ENCODE results near the gene OR2D2.
"Not testable (repeated sequence)": the region's sequence is repeated elsewhere in the genome, so short reads cannot be mapped to it uniquely, and the experiment has no call there.

Gene OR2D2

DNA sequence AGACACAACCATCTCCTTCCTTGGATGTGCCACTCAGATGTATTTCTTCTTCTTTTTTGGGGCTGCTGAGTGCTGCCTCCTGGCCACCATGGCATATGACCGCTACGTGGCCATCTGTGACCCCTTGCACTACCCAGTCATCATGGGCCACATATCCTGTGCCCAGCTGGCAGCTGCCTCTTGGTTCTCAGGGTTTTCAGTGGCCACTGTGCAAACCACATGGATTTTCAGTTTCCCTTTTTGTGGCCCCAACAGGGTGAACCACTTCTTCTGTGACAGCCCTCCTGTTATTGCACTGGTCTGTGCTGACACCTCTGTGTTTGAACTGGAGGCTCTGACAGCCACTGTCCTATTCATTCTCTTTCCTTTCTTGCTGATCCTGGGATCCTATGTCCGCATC, 15.4 kb downstream of the OR2D2 start:
- no peak for DNase-seq

DNA sequence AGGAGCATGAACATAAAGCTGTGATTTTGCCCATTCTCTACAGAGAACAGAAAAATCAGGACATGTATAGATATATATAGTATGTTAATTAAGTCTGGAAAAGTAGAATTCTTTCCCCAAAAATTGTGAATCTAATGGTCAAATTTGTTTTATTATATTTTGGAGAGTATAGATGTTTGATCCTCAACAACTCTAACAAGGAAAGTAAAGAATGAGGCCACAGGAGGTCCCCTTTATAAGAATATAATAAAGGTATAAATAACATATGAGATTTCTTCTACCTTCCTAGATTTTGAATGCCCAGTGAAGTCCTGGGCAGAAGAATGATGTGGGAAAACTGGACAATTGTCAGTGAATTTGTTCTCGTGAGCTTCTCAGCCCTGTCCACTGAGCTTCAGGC, 16.0 kb downstream of the OR2D2 start, which contains the start of gene OR10A4:
Gene OR10A4, plus strand, starts transcription at position 301 of the 400 bp plus-strand sequence. Its CDS starts 23 bp downstream, at position 324.
- no peak for DNase-seq

DNA sequence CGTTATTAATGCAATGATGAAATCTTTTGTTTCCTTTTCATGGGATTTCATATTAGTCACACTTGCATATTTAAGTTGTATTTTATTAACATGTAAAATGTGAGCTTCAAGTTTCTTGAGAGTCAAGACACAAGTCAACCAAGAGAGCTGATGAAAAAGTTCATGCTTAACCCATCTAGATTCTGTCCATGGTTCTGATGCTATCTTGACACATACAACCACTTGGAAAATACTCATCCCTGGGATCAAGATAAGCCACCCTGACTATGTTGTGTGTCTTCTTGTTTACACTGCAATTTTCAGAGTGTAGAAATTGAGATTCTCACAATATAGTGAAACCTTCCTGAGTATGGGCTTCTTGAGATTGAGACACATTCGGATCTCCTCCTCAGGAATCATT, 16.5 kb downstream of the OR2D2 start:
- no peak for DNase-seq

DNA sequence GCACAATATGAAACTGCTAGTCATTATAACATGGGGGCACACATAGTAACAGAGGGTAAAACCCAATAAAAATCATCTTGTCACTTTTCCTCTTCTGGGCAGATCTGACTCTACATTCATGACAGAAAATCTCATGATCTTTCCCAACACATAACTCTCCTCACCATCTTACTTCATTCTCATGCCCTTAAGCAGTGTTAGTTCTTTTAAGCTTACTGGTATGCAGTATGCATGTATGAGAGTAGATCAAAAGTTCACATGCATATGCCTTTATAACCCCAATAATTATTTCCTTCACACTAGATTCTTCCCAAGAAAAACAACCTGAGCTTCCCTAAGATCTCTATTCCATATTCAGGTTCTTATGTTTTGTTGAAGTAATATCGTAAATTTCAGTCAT, 21.0 kb downstream of the OR2D2 start:
- no peak for DNase-seq

DNA sequence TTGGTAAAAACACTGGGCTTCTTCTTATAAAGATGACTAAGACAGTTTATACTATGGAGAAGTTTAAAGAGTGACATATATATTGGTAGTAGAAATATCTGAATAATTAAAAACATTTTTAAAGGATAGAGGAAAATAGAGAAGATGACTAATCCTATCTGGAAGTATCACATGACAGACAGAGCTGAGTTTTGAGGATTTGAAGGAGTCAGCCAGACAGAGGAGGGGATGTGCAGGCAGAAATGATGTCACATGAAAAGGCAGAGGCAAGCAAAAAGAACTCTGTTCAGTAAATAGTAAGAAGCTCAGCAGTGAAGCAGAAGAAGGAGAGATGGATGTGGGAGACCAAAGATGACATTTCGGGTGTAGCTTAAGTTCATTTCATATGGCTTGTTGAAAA, 27.9 kb downstream of the OR2D2 start:
- DNase-seq = no peak

DNA sequence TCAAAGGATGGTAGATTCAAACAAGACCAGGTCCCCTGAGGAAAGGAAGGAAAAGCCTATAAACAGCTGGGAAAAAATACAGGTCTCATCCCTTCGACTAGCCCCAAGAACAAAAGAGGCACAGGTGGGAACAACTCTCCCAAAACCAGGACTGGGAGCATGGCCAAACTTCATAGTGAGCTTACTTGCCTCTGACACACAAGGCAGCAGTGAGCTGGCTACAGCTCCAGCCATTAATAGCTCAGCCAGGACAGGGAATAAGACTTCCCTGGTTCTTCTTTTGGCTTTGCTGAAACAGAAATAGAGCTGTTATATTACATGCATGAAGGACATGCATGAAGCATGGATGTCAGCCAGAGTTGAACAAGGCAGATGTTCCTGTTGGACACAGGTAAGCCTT, 29.3 kb downstream of the OR2D2 start, which contains the start of gene OR10A2:
Gene OR10A2, plus strand, starts transcription at position 97 of the 400 bp plus-strand sequence. CDS start 6,698 bp downstream, outside the sequence.
- DNase-seq = no peak

DNA sequence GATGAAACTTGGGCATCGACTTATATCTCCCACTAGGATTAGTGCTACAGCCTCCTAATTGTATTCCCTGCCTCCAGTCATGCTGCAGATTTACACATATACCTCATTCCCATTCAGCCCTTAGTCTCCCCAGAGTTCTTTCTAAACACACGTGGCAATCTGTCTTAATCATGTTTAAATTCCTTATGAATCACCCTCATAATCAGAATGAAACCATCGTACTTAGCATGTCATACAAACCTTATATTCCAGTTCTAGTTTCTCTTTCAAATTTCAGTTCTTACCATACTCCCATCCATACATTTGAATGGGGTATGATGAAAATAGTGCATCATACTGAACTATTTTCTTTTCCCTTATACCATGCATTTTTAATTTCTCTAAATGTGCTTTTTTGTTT, 35.4 kb downstream of the OR2D2 start:
- DNase-seq = peak in 1 of 5 donors; percentile 39

DNA sequence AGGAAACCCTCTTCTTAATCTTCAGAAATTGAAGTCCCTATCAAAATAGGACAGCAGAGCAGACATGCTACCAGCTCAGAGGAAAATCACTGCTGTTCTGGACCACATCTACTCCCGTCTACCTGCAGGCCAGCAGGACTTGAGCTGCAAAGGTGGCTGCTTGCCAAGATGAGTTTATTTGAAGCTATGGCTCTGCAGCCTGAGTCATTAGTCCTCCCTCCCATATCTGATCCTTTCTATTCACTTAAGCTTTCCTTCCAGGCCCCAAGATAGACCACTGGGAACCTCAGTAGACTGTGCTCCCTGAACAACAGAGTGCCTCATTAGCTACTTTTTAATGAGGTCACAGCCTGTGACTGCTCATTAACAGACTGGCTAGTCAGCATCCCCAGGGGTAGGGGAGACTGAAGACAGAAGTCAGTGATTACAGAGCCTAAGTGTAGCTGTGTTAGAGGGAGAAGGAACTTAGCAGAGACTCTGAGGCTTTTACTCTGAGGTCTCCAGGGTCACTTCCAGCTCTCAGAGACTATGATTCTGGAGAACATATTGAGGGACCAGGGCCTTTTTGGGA, 36.2 kb downstream of the OR2D2 start:
- no peak for DNase-seq

DNA sequence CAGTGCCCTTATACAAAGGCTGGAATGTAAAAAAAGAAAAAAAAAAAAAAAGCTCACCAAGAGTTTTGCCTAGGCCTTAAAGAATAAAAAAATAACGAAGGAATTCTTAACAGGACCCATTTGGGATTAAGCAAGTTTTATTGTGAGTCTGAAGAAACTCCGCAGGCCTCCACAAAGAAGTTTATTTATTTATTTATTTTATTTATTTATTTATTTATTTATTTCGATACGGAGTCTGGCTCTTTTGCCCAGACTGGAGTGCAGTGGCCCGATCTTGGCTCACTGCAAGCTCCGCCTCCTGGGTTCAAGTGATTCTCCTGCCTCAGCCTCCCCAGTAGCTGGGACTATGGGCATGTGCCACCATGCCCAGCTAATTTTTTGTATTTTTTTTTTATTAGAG, 37.5 kb downstream of the OR2D2 start:
- not testable (repeated sequence) for DNase-seq

DNA sequence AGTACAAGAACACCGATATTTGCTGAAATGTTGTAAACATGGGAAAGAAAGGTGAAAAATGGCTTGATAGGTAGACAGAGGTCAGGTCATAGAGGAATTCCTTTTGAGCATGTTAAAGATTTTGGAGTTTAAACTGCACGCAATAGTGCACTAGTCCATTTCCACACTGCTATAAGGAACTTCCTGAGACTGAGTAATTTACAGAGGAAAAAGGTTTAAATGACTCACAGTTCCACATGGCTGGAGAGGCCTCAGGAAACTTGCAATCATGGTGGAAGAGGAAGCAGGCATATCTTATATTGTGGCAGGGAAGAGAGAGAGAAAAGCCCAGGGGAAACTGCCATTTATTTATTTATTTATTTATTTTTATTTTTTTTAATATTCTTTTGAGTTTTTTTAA, 41.8 kb downstream of the OR2D2 start:
- no peak for DNase-seq

DNA sequence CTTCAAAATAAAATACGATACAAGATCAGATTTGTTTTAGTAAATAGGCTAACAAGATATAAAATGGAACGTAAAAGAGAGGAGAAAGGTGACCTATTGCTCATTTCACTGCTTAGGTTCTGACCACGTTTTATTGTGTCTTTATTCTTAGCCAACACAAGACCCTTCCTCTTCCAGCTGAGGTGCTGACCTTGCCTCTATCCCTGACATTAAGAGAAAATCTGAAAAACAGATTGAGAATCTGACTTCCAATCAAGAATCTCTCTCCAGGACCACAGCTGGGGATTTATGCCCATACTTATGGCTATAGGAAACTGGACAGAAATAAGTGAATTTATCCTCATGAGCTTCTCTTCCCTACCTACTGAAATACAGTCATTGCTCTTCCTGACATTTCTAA, 46.9 kb downstream of the OR2D2 start, which contains the start of gene OR10A5:
Gene OR10A5, plus strand, starts transcription at position 301 of the 400 bp plus-strand sequence. Its CDS starts 0 bp downstream, at position 301.
- DNase-seq = no peak

DNA sequence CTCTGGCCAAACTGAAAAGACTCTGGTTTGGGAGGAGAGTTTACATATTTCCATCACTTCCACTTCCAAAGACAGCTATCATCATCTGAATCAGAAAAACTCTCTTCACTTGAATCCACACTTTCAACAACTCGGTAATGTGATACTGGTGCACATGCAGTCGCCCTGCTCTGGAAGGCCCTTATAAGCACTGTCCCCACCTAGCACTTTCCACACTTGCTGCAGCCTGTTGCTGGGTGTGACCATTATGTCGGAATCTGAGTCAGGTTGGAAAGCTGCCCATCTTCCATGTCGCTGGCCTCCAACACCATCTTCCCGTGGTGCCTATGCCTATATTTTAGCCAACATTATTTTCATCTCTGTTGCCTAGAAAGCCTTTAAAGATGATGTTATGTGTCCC, 47.9 kb downstream of the OR2D2 start:
- DNase-seq = no peak

DNA sequence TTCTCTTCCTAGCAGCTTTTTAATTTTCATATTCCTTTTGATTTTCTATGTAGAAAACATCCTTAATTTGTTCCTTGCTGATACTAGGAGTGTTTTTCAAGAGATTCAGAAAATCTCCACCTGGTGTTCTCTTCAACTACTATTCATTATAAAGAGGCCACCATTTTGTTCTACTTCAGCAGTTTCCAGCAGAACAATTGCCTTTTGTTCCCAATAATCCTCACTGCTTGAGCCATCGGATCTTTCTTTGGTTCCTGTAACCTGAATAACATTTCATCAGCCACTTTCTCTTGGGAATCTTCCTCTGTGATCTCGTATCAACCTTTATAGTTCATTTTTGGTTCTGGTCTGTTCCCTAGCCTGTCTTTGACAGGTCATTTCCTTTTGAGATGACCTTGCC, 48.6 kb downstream of the OR2D2 start:
- no peak for DNase-seq

DNA sequence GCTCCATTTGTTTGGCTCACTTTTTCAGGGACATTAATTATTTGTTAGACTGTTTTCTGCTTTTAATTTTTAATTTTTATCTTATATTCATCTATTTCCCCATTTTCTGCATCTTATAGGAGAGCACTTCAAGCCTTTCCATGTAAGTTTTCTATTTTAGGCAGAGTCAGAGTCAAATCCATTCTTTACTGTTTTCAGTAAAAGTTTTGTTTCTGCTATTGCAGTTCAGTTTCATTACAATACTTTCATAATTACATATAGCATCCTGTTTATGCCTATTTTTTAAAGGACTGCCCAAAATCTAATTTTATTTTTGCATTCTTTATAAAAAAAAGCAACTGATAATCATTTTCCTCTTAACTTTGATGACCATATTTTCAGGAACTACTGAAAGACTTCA, 50.6 kb downstream of the OR2D2 start:
- DNase-seq = peak in 1 of 5 donors; percentile 7

Data from T-helper 1 cell (primary cell).